HG03045 (cell line): ENCODE measurements around the gene CAPS.
A peak's percentile ranks its signal among the peaks of the same experiment; 100 is the strongest.

Experiments used
- ATAC-seq: cut with Tn5 transposase; IDR thresholded peaks from one replicate; pipeline ENCODE4 v1.9.1; 2021; ENCODE audit warnings: mild to moderate bottlenecking, moderate library complexity; ENCODE audit not compliant: unreplicated experiment

Gene CAPS

DNA sequence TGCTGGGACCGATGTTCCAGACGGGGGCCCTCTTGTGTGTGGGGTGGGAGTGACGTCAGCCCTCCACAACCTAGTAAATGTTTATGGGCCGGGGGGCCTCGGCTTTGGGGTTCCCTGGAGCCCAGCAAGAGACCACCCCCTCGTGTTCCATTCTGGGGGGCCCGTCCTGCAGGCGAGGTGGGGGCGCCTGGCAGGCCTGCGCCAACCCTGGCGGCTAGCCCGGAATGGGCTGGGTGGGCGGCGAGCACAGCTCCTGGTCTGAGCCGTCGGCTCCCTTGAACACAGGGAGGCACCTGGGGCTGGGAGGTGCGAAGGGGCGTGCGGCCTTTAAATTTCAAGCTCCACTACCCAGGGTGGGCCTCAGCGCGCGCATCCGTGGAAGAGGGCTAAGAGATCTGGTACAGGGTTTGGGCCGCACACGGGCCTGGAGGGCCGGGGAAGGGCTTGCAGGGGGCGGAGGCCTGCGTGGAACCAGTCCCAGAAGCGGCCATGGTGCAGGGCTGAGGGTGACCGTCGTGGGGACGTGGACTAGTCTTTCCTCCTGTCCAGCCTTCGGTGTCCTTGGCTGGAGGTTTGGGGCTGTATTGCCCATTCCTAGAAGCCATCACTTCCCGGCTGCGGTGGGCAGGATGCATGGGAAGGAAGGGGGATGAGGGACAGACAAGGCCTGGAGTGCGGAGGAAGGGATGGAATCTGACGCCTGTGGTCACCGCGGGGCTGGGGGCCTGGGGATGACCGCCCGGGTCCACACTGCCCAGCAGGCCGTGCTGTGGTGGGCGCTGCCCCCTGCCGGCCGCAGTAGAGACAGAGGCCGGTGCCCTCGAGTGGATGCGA is 21.9 kb upstream of the CAPS start:
- ATAC-seq, result no peak

DNA sequence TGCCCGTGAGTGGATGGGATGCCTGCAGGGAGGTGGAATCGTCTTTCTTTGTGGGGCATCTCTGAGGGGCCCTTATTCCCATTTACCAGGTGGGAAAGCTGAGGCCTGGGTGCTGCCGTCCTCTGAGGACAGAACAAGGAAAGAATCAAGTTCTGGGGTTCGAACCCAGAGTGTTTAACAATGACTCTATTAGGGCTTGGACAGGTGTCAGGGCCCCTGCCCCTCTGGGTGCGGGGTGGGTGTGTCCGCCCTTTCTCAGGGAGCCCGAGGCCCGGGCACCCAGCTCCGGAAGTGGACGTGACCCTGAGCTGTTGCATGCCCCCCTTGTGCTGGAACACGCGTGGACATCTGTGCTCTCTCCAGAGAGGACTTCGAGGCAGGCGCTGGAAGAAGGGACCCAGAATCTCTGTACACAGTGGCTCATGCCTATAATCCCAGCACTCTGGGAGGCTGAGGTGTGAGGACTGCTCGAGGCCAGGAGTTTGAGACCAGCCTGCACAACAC is 21.2 kb upstream of the CAPS start:
- ATAC-seq, result no peak

DNA sequence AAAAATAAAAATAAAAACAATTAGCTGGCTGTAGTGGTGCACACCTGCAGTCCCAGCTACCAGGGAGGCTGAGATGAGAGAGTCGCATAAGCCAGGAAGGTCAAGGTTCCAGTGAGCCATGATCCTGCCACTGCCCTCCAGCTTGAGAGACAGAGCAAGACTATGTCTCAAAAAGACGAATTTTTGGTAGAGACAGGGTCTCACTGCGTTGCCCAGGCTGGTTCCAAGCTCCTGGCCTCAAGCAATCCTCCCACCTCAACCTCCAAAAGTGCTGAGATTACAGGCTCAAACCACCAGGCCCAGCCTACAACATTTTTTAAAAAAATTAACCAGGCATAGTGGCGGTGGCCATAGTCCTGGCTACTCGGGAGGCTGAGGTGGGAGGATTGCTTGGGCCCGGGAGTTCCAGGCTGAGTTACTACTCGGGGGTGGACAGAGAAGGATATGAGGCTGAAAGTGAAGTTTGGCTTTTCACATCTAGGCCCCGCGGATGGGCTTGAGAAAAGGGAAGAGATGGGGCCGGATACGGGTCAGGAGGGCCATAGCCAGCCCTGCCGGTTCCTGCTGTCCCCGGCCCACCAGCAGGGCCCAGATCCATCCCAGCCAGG is 20.7 kb upstream of the CAPS start:
- ATAC-seq, result no peak

DNA sequence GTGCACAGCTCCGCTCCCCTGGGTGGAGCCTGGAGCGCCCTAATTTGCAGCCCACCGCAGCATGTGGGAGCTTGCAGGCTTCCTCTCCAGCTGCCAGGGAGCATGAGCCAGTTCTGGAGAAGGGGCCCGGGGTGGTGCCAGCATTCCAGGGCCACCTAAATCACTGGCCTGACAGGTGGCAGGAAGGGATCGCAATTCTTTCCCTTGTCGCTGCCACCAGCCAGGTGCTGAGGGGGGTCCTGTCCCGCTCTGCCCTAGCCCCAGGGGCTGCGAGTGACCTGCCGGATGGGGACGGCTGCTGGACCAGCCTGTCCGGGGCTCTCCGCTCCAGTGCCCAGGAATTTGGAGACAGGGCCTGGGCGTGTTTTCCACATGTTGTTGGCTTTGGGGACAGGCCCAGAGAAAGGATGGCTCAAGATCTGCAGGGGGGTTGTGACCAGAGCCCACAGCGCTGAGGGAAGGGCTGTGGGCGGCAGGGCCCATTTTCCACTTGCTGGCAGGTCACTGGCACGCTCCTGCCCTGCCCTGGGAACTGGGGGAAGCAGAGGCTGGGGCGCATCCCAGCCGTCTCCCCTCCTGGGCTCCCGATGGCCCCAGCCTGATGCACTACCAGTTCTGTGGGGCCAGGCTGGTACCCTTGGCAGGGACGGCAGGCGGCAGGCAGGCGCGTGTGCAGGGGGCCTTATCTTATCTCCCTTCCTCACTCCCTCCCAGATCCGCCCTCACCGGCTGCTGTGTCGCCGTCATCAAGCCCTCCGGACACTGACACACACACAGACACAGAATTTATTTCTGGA is 19.9 kb upstream of the CAPS start:
- no peak for ATAC-seq

DNA sequence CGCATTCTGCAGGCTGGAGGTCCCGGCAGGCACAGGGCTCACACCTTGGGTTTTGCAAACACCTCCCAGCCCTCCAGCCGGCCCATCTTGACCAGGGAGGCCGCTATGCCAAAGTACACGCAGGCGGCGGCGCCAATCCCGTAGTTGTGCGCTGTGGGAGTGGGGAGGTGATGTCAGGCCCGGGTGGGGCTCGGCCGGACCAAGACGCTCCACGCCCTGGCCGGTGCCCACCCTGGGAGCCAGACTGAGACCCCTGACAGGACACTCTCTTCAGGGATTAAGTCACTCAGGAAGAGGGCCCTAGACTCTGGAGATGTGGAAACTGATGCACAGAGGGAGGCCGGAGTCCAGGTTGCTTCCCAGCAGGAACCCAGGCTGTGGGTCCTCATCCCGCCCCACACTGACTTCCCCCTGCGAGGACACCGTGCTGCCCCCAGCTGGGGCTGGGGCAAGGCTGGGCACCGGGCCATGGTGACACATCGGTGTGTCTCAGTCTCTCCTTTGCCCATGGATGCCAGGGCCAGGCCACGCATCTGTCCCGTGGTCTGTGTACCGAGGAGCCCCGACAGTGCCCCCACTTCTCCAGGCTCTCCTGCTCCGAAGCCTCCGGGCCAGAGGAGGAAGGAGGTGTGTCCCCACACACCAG is 19.2 kb upstream of the CAPS start:
- ATAC-seq, result no peak

DNA sequence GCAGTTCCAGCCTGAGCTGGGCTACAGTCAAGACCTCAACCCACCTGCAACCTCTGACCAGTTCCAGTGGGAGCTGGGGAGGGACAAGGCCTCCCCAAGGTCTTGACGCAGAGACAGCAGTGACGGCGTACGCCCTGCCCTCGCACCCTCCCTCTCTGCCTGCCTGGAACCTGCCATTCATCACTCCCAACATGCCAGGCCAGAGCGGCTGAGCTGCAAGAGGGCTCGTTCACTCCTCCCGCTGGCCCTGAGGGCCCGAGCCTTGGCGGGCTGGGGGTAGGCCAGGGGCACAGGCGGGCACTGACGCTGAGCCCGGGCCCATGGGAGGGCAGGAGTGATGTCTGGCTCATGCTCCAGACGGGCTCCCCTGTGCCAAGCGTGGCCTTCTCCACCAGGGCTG is 18.6 kb upstream of the CAPS start:
- ATAC-seq, result no peak

DNA sequence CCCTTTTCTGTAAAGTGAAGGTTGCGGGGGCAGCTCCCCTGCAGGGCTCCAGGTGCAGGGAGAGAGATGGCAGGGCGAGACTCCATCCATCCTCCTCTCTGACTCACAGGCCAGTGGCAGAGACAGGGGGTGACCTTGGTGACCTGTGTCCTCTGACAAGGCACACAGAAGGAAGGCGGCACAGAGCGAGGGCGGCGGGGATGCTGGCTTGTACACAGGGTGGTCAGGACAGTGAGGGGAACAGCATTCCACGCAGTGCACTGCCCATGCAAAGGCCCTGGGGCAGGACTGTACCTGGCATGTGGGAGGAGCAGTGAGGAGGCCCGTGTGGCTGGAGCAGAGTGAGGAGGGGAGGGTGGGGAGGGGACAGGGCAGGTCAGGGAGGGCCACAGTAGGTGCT is 18.2 kb upstream of the CAPS start:
- no peak for ATAC-seq

DNA sequence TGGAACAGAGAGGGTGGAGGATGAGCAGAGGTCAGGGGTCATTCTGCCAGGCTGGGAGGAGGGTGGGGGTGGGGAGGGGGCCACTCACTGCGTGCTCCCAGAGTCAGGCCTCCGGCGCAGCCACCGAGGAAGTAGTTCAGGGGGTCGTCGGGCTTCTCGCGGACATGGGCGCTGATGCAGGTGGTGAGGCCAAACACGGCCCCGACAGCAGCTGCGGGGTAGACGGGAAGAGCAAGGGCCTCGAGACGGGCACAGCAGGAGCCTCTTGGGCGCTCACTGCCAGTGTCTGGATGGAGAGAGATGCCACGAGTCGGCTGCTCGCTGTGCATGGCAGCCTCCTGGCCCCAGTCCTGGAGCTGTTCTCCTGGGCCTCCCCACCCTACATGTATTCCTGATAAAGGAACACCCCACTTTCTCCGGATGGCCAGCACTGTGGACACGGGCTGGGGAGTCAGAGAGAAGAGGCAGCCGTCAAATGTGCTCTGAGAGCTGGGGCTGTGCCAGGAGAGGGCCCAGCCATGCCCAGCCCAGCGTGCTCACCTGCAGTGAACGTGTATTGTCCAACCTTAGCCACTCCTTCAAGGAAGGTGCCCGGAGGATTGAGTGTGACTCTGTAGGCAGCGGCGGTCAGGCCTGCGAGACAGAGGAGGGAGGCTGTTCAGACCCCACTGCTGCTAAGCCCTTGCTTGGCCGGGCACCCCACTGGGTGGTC is 17.5 kb upstream of the CAPS start:
- ATAC-seq, result no peak

DNA sequence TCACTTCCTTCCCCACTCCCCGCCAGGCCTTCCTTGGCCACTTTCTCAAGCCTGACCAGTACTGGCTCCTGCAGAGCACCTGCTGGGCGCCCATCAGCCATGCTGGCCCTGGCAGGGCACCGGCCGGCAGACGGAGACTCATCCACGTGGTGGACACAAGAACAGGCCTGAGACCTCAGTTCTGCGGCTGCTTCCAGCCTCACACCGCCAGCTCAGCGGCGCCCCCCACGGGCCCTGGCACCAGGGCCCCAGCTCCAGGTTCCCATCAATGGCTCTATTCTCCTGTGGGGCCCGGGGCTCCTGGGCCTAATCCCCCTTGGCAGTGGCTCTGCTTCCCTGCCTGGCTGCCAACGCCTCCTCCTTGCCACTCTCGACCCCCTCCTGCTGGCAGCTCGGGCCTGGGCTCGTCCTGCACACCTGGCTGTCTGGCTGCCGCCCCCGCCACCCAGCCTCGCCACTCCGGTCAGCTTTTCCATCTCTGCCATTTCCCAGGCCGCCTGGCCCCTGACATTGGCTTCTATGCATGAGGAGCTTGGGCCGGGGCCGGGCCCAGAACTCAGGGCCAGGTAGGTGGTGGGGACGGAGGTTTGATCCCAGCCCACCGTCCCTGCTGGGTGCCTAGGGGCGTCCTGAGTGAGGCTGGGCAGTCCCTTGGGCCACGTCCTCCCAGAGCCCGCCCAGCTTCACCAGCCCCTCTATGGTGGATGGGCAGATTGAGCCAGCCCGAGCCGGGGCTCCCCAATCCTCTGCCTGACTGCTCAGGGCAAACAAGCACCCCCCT is 16.7 kb upstream of the CAPS start:
- no peak for ATAC-seq

DNA sequence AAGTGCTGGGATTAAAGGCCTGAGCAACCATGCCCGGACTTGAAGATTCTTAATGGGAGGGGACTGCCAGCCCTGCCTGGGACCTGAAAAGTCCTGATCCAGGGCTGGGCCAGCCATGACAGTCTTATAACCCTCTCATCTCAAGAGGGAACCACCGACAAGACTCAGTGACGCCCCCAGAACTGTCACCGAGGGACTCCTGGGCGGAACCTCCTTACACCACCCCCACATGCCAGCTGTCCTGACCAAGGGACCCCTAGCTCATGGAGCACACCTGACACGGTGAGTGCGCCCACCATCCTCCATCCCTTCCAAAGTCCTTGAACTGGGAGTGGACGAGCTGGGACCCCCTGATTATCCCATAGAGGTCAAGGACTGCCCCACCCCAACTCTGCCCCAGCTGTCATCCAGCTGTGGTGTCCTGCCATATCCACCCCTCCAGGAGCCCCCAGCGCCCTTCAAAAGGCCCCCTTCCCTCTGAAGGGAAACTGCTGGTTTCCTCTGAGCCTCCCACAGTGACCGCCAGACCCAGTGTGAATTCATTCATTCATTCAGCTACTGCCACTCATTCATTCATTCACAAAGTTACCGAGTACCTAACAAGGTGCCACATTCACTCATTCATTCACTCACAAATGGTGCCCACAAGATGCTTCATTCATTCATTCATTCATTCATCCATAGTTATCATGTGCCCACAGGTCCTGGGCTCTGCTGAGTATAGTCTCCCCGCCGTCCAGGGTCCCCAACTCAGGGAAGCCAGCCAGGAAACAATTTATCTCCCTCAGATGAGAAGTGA is 14.1 kb upstream of the CAPS start:
- no peak for ATAC-seq

DNA sequence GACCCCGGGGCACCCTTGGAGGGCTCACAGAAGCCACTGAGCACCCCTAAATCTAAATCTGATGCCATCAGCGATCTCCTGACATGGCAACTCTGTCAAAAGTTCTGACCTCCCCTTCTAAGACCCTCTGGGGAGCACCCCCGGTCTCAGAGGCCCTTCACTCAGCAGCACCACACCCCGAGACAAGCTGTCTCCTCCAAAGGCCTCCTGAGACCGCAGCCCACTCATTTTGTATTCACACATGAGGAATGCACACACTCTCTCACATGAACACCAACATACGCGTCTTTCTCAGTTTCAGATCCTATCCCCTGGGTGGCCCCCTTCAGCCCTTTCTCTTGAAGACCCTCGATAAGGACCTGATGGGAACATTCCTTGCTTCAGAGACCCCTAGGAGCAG is 13.1 kb upstream of the CAPS start:
- no peak for ATAC-seq

DNA sequence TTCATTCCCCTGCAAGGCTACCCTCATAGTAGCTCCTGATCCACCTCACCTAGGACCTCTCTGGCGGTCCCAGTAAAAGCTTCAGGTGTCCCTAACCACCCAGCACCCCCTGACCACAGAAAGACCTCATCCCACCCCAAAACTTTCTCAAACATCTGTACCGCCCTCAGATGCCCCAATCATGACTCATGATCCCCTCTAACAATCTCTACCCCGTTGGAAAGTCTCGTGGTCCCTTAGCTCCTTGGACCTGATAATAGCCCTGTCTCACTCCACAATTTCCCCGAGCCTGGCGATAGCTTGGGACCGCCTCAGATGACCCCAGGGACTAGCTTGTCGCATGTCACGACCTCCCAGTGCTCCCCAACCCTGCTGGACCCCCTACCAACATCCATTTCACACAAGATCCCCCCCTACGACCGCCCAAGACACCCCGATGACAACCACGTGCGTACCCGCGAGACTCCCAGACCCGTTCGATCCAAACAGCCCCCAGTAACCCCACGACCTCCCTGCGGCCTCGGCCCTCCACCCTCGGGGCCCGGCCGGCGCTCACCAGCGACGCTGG is 10.9 kb upstream of the CAPS start:
- no peak for ATAC-seq

DNA sequence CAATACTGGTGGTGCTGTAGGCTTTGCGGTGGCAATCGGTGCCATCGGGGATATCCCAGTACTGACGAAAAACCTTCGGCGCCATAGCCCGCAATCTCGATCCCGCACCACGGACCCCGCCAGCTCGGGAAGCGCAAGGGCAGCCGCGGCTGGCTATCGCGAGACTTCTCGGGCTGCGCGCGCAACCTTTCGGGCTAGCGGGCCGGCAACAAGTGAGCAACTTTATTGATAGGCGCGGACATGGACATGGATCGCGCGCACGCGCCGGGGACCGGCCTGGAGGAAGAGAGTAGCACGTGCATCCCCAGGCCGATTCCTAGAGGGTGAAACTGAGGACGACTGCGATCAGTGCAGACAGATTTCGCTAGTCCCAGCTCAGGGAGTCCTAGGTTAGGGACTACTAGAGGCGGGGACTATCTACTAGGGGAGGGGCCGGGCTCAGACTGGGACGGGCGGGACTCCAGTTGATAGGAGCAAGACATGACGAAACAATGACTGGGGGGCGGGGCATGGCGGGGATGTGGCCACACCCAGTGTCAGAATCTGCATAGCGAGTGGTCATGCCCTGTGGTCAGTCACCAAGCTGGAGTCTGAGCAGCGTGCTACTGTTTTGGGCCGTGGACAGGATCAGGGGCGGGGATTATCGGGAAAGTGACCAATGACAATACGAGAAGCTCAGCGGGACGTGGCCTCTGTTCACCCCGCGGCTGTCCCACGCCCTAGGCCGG is 10.3 kb upstream of the CAPS start, which contains the start of gene NDUFA11:
Gene NDUFA11 (minus strand): TSS at position 167 of the 728 bp plus-strand sequence. CDS start 82 bp downstream, at position 85.
- peak; percentile 39 for ATAC-seq

DNA sequence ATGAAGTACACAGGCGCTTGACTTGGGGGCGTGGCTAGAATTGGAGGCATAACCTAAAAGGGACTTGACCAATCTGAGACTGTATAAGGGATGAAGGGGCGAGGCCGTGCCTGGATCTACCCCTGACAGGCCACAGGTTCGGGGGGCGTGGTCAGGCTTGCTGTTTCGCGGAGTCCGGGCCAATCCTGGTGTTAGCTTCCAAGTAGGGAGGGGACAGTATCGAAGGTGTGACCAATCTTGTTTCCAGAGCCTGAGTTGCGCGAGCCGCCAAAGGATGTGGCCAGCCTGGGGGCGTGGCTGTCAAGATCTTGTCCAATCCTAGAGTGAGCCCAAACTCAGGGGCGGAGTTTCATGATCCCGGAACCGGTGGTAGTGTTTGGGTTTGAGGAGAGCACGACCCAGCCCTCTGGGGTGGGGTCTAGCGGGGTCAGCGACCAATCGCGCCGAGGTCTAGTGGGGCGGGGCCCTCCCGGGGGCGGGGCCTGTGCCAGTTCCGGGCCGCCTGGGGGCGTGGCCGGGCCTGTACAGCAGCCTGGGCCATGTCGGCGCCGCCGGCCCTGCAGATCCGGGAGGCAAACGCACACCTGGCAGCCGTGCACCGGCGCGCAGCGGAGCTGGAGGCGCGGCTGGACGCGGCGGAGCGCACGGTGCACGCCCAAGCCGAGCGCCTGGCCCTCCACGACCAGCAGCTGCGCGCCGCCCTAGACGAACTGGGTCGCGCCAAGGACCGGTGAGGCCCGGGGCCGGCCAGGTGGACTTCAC is 9.5 kb upstream of the CAPS start, which contains the start of gene VMAC:
Gene VMAC (plus strand): TSS at position 521 of the 762 bp plus-strand sequence. CDS start 19 bp downstream, at position 540.
- peak; percentile 81 for ATAC-seq

DNA sequence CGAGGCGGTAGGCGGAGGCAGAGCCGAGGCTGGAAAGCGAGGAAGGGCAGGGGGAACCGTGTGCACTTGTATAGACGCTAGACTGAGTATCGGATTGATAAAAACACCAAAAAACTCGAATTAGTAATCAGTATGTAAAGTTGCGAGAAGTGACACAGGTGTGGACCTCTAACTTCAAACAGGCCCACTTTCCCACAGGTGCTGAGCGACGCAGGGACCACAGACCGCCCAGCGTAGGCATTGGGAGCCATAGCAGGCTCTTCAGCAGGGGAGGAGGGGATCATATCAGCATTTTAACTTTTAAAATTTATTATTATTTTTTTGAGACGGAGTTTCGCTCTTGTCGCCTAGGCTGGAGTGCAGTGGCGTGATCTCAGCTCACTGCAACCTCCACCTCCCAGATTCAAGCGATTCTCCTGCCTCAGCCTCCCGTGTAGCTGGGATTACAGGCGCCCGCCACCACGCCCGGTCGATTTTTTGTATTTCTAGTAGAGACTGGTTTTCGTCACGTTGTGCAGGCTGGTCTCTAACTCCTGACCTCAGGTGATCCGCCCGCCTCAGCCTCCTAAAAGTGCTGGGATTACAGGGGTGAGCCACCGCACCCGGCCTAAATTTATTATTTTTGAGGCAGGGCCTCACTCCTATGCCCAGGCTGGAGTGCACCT is 8.8 kb upstream of the CAPS start:
- no peak for ATAC-seq

DNA sequence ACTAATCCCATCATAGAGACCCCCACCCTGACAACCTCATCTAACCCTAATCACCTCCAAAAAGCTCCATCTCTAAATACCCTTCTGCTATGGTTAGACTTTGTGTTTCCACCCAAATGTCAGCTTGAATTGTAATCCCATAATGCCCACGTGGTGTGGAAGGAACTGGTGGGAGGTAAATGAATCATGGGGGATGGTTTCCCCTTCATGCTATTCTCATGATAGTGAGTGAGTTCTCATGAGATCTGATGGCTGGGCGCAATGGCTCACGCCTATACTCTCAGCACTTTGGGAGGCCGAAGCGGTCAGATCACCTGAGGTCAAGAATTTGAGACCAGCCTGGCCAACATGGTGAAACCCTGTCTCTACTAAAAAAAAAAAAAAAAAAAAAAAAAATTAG is 6.8 kb upstream of the CAPS start:
- no peak for ATAC-seq
